Hair follicle dermal papilla cell (primary cell): ENCODE data around the gene CXCL10. TPM values are rescaled to one million over a fixed set of nuclear protein-coding genes. Genes with fewer than 3 reads are reported as not detected.

Experiments
- total RNA-seq: library from RNA; depleted of rRNA; stranded (reverse); fragments of >200 nt; gene quantifications from 2 replicates; pipeline ENCODE4 v1.2.3, GENCODE V29; 2012

The CXCL10 gene
- total RNA-seq, result 0.16 and 0.36 TPM in 2 replicates

GRCh38 chr4:76023389-76023788 is at the start of gene CXCL10:
Gene CXCL10, minus strand, starts transcription at chr4:76023497. Its CDS starts 66 bp downstream, at chr4:76023431.

DNA sequence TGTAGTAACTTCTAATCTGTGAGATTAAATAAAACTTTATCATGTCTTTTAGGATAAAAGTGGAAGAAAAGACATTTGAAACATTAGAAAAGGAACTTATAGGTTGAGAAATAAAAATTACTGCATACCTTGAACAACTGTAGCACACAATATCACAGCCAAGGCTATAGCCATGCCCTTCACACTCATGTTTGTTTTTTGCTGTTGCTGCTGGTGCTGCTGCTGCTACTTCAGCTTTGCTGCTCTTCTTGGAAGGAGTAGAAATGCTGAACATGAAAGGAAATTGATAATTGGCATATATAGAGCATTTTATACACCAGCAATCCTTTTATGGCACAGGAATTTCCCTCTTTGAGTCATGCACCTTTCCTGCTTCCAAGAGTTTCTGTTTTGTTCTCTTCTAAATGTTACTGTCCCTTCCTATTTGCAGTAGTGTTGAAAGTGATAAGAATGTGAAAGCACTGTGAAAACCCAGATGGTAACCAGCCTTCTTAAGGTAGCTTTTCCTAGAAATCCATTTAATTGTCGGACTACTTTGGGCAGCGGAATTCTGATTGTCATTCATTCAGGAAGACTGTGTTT is 12.6 kb upstream of the CXCL10 start, which contains the start of gene CXCL11:
TSS of gene CXCL11 (minus strand) at position 272 of the 582 bp plus-strand sequence. CDS start at position 189, 83 bp downstream.

GRCh38 chr4:76007089-76007862 is 16.0 kb downstream of the CXCL10 start, which contains the start of gene CXCL9:
Gene CXCL9, minus strand, starts transcription at chr4:76007509. Its CDS starts 60 bp downstream, at chr4:76007449.

Other genes starting within 250 kb of the CXCL10 start
- not detected in 2 replicates for gene PPEF2, start 121.0 kb downstream of the CXCL10 start, total RNA-seq
- 36.3 and 46.9 TPM in 2 replicates for gene NAAA, start 82.5 kb downstream of the CXCL10 start, total RNA-seq
- gene SDAD1, start 32.6 kb downstream of the CXCL10 start, total RNA-seq, result 40.9 and 42.4 TPM in 2 replicates
- gene CXCL9, start 16.0 kb downstream of the CXCL10 start, total RNA-seq, result not detected in 2 replicates
- not detected in 2 replicates for gene CXCL11, start 12.6 kb upstream of the CXCL10 start, total RNA-seq
- gene ART3, start 51.2 kb upstream of the CXCL10 start, total RNA-seq, result not detected in 2 replicates
- gene NUP54, start 124.9 kb upstream of the CXCL10 start, total RNA-seq, result 47.4 and 51.1 TPM in 2 replicates
- 165 and 172 TPM in 2 replicates for gene SCARB2, start 190.3 kb upstream of the CXCL10 start, total RNA-seq
- gene FAM47E, start 228.2 kb upstream of the CXCL10 start, total RNA-seq, result 0.36 and 0.97 TPM in 2 replicates